Measurements from ENCODE around the gene PKN3.

- TF ChIP-seq, protein P1, sequence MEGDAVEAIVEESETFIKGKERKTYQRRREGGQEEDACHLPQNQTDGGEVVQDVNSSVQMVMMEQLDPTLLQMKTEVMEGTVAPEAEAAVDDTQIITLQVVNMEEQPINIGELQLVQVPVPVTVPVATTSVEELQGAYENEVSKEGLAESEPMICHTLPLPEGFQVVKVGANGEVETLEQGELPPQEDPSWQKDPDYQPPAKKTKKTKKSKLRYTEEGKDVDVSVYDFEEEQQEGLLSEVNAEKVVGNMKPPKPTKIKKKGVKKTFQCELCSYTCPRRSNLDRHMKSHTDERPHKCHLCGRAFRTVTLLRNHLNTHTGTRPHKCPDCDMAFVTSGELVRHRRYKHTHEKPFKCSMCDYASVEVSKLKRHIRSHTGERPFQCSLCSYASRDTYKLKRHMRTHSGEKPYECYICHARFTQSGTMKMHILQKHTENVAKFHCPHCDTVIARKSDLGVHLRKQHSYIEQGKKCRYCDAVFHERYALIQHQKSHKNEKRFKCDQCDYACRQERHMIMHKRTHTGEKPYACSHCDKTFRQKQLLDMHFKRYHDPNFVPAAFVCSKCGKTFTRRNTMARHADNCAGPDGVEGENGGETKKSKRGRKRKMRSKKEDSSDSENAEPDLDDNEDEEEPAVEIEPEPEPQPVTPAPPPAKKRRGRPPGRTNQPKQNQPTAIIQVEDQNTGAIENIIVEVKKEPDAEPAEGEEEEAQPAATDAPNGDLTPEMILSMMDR (IDR thresholded peaks at IDR 0.05) = no peak
- TF ChIP-seq POLR2AphosphoS5 (IDR thresholded peaks at IDR 0.05) = no peak
- TF ChIP-seq EP300 (IDR thresholded peaks at IDR 0.05; ENCODE audit: low read depth) = no peak
- TF ChIP-seq POLR2A (IDR thresholded peaks at IDR 0.05) = no peak
Measured at GRCh38 chr9:128716581-128717254, 14.4 kb downstream of the PKN3 start.
